ENCODE measurements around the gene DIP2A. TPM values are rescaled to one million over a fixed set of nuclear protein-coding genes. Genes with fewer than 3 reads are reported as not detected.

Gene DIP2A
- total RNA-seq, 1 experiment from 2014 or later: 29.4 TPM

DNA sequence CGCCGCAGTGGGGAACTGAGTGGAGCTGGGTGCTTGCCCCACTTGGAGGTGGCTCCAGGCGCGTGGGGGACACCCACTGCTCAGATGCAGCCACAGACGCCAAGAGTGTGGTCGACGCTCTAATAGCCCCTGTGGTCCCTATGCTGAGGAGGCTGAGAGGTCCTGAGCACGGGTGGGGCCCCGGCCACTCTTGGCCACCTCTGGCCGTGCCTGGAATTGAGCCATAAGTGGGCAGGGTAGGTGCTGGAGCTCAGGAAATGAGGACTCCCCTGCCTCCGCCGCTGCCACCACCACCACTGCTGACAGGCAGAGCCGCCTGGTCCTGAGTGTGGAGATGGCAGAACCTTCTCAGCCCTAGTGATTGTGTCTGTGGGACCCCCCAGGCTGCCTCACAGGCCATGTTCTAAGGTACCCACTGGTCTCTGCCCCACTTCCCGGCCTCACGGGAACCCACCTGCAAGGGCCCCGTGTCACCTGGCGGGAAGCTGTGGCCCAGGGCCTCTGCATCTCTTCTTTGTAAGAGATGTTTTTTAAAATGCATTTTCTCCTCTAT, 34.6 kb upstream of the DIP2A start:
- H3K79me2 ChIP-seq (ENCODE audit: low read length): no peaks in the 10 kb centered on the region
- H3K27ac ChIP-seq (ENCODE audit: low read length): no peak overlapping the region
- DNase-seq: no peak
- no peaks in the 10 kb centered on the region for H3K4me1 ChIP-seq (ENCODE audit: low read length)
- 0 out of 2 replicates have a peak, but pooled peaks cover 4% of the 10 kb centered on the region for H3K36me3 ChIP-seq (ENCODE audit: insufficient read depth, low read length)
- no peaks in the 10 kb centered on the region for H3K9me3 ChIP-seq (ENCODE audit: low read length)
- no peak overlapping the region for H3K4me2 ChIP-seq (ENCODE audit: low read depth, low read length, poor library complexity, severe bottlenecking)
- no peaks in the 10 kb centered on the region for H4K20me1 ChIP-seq (ENCODE audit: insufficient read depth, low read depth, low read length)
- H3K9me2 ChIP-seq (replicated peaks; ENCODE audit: insufficient read depth, low read length): no peaks in the 10 kb centered on the region
- no peak overlapping the region for H2AFZ ChIP-seq (ENCODE audit: low read length)
- no peaks in the 10 kb centered on the region for H3K27me3 ChIP-seq (ENCODE audit: low read length)
- H3K9ac ChIP-seq (ENCODE audit: low read length): no peak overlapping the region
- no peak overlapping the region for H3K4me3 ChIP-seq (ENCODE audit: low read length)

DNA sequence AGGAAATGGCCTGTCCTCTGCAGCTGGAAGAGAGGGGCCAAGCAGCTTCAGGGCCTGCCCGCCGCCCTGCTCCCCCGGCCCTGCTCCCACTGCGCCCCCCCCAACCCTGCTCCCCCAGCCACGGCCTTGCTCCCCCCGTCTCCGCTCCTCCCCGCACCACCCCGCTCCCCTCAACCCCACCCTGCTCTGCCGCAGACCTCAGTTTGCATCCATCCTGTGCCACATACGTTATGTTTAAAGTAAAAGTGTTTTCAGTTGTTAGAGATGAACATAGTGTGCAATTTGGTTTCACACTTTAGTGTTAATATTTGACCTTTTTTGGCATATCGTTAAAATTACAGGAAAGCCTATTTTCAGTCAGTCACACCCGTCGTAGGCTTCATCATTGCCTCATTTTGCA, 34.1 kb upstream of the DIP2A start:
- no peaks in the 10 kb centered on the region for H4K20me1 ChIP-seq (ENCODE audit: insufficient read depth, low read depth, low read length)
- H3K36me3 ChIP-seq (ENCODE audit: insufficient read depth, low read length): 0 out of 2 replicates have a peak, but pooled peaks cover 4% of the 10 kb centered on the region
- no peak overlapping the region for H3K27ac ChIP-seq (ENCODE audit: low read length)
- no peaks in the 10 kb centered on the region for H3K79me2 ChIP-seq (ENCODE audit: low read length)
- no peak overlapping the region for H2AFZ ChIP-seq (ENCODE audit: low read length)
- no peak overlapping the region for H3K4me3 ChIP-seq (ENCODE audit: low read length)
- no peaks in the 10 kb centered on the region for H3K4me1 ChIP-seq (ENCODE audit: low read length)
- no peaks in the 10 kb centered on the region for H3K9me2 ChIP-seq (replicated peaks; ENCODE audit: insufficient read depth, low read length)
- no peaks in the 10 kb centered on the region for H3K27me3 ChIP-seq (ENCODE audit: low read length)
- no peaks in the 10 kb centered on the region for H3K9me3 ChIP-seq (ENCODE audit: low read length)
- no peak overlapping the region for H3K4me2 ChIP-seq (ENCODE audit: low read depth, low read length, poor library complexity, severe bottlenecking)
- DNase-seq: no peak
- H3K9ac ChIP-seq (ENCODE audit: low read length): no peak overlapping the region

- H3K4me2 ChIP-seq (ENCODE audit: low read depth, low read length, poor library complexity, severe bottlenecking): no peak overlapping the region
- H3K36me3 ChIP-seq (ENCODE audit: insufficient read depth, low read length): 0 out of 2 replicates have a peak, but pooled peaks cover 4% of the 10 kb centered on the region
- no peaks in the 10 kb centered on the region for H3K27me3 ChIP-seq (ENCODE audit: low read length)
- H3K9me2 ChIP-seq (replicated peaks; ENCODE audit: insufficient read depth, low read length): no peaks in the 10 kb centered on the region
- no peak overlapping the region for H3K4me3 ChIP-seq (ENCODE audit: low read length)
- no peak overlapping the region for H3K27ac ChIP-seq (ENCODE audit: low read length)
- no peaks in the 10 kb centered on the region for H3K79me2 ChIP-seq (ENCODE audit: low read length)
- H3K4me1 ChIP-seq (ENCODE audit: low read length): no peaks in the 10 kb centered on the region
- no peak overlapping the region for H2AFZ ChIP-seq (ENCODE audit: low read length)
- H3K9me3 ChIP-seq (ENCODE audit: low read length): no peaks in the 10 kb centered on the region
- H3K9ac ChIP-seq (ENCODE audit: low read length): no peak overlapping the region
- no peak for DNase-seq
- no peaks in the 10 kb centered on the region for H4K20me1 ChIP-seq (ENCODE audit: insufficient read depth, low read depth, low read length)
Measured at GRCh38 chr21:46425041-46425440, 33.6 kb upstream of the DIP2A start.

DNA sequence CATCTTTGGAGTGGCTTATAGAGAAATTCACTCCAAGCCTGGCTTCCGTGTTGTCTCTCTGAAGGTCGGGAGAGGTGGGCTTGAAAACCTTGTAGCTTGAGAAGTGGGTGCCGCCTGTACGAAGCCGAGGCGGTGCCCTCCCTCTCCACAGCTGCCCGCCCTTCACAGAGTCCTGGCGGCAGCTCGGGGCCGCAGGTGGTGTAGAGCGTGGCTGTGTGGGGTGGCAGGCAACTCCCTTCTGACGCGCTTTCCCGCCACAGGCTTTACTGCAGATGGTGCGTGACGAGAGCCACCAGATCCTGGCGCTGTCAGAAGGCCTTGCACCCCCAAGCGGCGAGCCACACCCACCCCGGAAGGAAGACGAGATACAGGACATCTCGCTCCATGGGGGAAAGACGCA, 33.1 kb upstream of the DIP2A start:
- Histone ChIP-seq H3K4me3 (ENCODE audit: low read length) (no peak overlapping the region), H3K4me1 (ENCODE audit: low read length) (no peaks in the 10 kb centered on the region), H3K4me2 (ENCODE audit: low read depth, low read length, poor library complexity, severe bottlenecking) (no peak overlapping the region), H3K9me2 (replicated peaks; ENCODE audit: insufficient read depth, low read length) (no peaks in the 10 kb centered on the region), H4K20me1 (ENCODE audit: insufficient read depth, low read depth, low read length) (no peaks in the 10 kb centered on the region), H2AFZ (ENCODE audit: low read length) (no peak overlapping the region), H3K9ac (ENCODE audit: low read length) (no peak overlapping the region), H3K27me3 (ENCODE audit: low read length) (no peaks in the 10 kb centered on the region), H3K27ac (ENCODE audit: low read length) (no peak overlapping the region), H3K79me2 (ENCODE audit: low read length) (no peaks in the 10 kb centered on the region), H3K36me3 (ENCODE audit: insufficient read depth, low read length) (0 out of 2 replicates have a peak, but pooled peaks cover 4% of the 10 kb centered on the region), H3K9me3 (ENCODE audit: low read length) (no peaks in the 10 kb centered on the region)
- DNase-seq: no peak

DNA sequence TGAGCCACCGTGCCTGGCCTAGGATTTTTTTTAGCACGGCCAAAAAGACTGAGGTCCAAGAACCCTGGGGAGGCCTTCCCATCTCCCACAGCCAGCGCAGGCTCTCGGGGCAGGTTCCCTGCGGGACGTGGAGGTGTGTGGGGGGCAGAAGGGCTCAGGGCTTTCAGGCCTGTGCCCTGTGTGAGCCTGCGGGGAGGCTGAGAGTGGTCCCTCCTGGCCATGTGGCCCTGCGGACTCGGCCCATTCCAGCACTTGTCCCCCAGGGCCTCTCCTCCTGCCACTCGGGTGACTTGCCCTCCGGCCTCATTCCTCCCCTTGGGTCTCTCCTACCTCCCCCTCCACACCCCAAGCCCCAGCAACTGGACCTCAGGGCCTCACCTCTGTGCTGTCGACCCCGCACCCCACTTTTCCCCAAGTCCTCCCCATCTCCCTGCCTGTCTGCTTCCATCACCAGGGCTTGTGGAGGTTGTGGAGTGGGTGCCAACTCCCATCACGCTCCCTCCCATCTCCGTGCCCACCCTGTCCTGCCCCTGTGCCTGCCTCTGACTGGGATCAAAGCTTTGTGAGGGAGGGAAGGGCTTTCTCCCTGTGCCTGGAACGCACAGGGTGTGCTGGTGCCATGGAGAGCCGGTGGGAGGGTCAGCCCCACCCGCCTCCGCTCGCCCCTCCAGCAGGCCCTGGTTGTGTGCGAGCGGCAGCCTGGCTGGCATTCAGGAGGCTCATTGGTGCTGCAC, 32.2 kb upstream of the DIP2A start:
- Histone ChIP-seq H3K36me3 (ENCODE audit: insufficient read depth, low read length) (0 out of 2 replicates have a peak, but pooled peaks cover 4% of the 10 kb centered on the region), H3K27ac (ENCODE audit: low read length) (no peak overlapping the region), H4K20me1 (ENCODE audit: insufficient read depth, low read depth, low read length) (no peaks in the 10 kb centered on the region)

GRCh38 chr21:46427516-46427915, 31.2 kb upstream of the DIP2A start:
- H4K20me1 ChIP-seq (ENCODE audit: insufficient read depth, low read depth, low read length): no peaks in the 10 kb centered on the region
- no peaks in the 10 kb centered on the region for H3K79me2 ChIP-seq (ENCODE audit: low read length)
- H3K9ac ChIP-seq (ENCODE audit: low read length): no peak overlapping the region
- H3K36me3 ChIP-seq (ENCODE audit: insufficient read depth, low read length): peaks cover 7% of the 10 kb centered on the region; the same call in 1 of the 2 replicates
- no peaks in the 10 kb centered on the region for H3K9me2 ChIP-seq (replicated peaks; ENCODE audit: insufficient read depth, low read length)
- no peaks in the 10 kb centered on the region for H3K9me3 ChIP-seq (ENCODE audit: low read length)
- H3K4me1 ChIP-seq (ENCODE audit: low read length): no peaks in the 10 kb centered on the region
- H2AFZ ChIP-seq (ENCODE audit: low read length): no peak overlapping the region
- no peak overlapping the region for H3K27ac ChIP-seq (ENCODE audit: low read length)
- no peaks in the 10 kb centered on the region for H3K27me3 ChIP-seq (ENCODE audit: low read length)
- DNase-seq: no peak
- H3K4me2 ChIP-seq (ENCODE audit: low read depth, low read length, poor library complexity, severe bottlenecking): no peak overlapping the region
- H3K4me3 ChIP-seq (ENCODE audit: low read length): no peak overlapping the region

More for the DNA sequence above, 32.2 kb upstream of the DIP2A start:
- Histone ChIP-seq H2AFZ (ENCODE audit: low read length) (no peak overlapping the region), H3K9me3 (ENCODE audit: low read length) (no peaks in the 10 kb centered on the region), H3K4me3 (ENCODE audit: low read length) (no peak overlapping the region), H3K9ac (ENCODE audit: low read length) (no peak overlapping the region), H3K27me3 (ENCODE audit: low read length) (no peaks in the 10 kb centered on the region), H3K79me2 (ENCODE audit: low read length) (no peaks in the 10 kb centered on the region), H3K4me2 (ENCODE audit: low read depth, low read length, poor library complexity, severe bottlenecking) (no peak overlapping the region), H3K4me1 (ENCODE audit: low read length) (no peaks in the 10 kb centered on the region), H3K9me2 (replicated peaks; ENCODE audit: insufficient read depth, low read length) (no peaks in the 10 kb centered on the region)
- DNase-seq: no peak

DNA sequence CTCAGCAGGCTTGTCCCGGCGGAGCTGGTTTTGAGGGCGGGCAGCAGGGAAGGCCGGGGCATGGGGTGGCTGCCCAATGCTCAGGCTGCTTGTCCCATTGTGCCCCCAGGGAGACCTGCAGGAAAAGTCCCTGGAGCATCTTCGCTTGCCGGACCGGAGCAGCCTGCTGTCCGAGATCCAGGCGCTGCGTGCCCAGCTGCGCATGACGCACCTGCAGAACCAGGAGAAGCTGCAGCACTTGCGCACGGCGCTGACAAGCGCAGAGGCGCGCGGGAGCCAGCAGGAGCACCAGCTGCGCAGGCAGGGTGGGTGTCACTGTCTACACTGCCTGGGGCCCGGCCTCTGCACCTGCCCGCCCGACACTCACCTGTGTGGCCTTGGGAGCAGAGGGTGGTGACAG, 30.4 kb upstream of the DIP2A start:
- H3K4me2 ChIP-seq (ENCODE audit: low read depth, low read length, poor library complexity, severe bottlenecking): no peak overlapping the region
- H3K27me3 ChIP-seq (ENCODE audit: low read length): no peaks in the 10 kb centered on the region
- H3K9me3 ChIP-seq (ENCODE audit: low read length): no peaks in the 10 kb centered on the region
- H3K9me2 ChIP-seq (replicated peaks; ENCODE audit: insufficient read depth, low read length): no peaks in the 10 kb centered on the region
- no peak overlapping the region for H3K9ac ChIP-seq (ENCODE audit: low read length)
- no peaks in the 10 kb centered on the region for H4K20me1 ChIP-seq (ENCODE audit: insufficient read depth, low read depth, low read length)
- H3K4me3 ChIP-seq (ENCODE audit: low read length): no peak overlapping the region
- peaks cover 7% of the 10 kb centered on the region; the same call in 1 of the 2 replicates for H3K36me3 ChIP-seq (ENCODE audit: insufficient read depth, low read length)
- H3K27ac ChIP-seq (ENCODE audit: low read length): no peak overlapping the region
- H2AFZ ChIP-seq (ENCODE audit: low read length): no peak overlapping the region
- no peak for DNase-seq
- H3K4me1 ChIP-seq (ENCODE audit: low read length): no peaks in the 10 kb centered on the region
- no peaks in the 10 kb centered on the region for H3K79me2 ChIP-seq (ENCODE audit: low read length)

- Histone ChIP-seq H3K4me2 (ENCODE audit: low read depth, low read length, poor library complexity, severe bottlenecking) (no peak overlapping the region), H3K27ac (ENCODE audit: low read length) (no peak overlapping the region), H4K20me1 (ENCODE audit: insufficient read depth, low read depth, low read length) (no peaks in the 10 kb centered on the region), H2AFZ (ENCODE audit: low read length) (no peak overlapping the region), H3K4me1 (ENCODE audit: low read length) (no peaks in the 10 kb centered on the region), H3K27me3 (ENCODE audit: low read length) (no peaks in the 10 kb centered on the region), H3K79me2 (ENCODE audit: low read length) (peaks cover 2% of the 10 kb centered on the region; the same call in 1 of the 2 replicates), H3K9me2 (replicated peaks; ENCODE audit: insufficient read depth, low read length) (no peaks in the 10 kb centered on the region), H3K9ac (ENCODE audit: low read length) (no peak overlapping the region), H3K9me3 (ENCODE audit: low read length) (no peaks in the 10 kb centered on the region), H3K36me3 (ENCODE audit: insufficient read depth, low read length) (peaks cover 7% of the 10 kb centered on the region; the same call in 1 of the 2 replicates), H3K4me3 (ENCODE audit: low read length) (no peak overlapping the region)
- no peak for DNase-seq
Measured at GRCh38 chr21:46428987-46429710, 29.5 kb upstream of the DIP2A start.
